ENCODE results near the gene HHAT.

GRCh38 chr1:210621712-210622111 is 293.0 kb downstream of the HHAT start:
- TF ChIP-seq EP300 (IDR thresholded peaks at IDR 0.05): no peak
- no peak for TF ChIP-seq POLR2AphosphoS5 (IDR thresholded peaks at IDR 0.05)
- TF ChIP-seq CTCF (IDR thresholded peaks at IDR 0.05): no peak

Data from esophagus muscularis mucosa (tissue), 4 donors.